GM18499 (cell line): ENCODE data around the gene PLCG1.

Source experiments
- ATAC-seq: cut with Tn5 transposase; IDR thresholded peaks from one replicate; pipeline ENCODE4 v1.9.1; 2021; ENCODE audit warnings: moderate number of reproducible peaks; ENCODE audit not compliant: insufficient read depth, unreplicated experiment

PLCG1 gene

GRCh38 chr20:41175727-41176330 is 38.5 kb downstream of the PLCG1 start:
- no peak for ATAC-seq

DNA sequence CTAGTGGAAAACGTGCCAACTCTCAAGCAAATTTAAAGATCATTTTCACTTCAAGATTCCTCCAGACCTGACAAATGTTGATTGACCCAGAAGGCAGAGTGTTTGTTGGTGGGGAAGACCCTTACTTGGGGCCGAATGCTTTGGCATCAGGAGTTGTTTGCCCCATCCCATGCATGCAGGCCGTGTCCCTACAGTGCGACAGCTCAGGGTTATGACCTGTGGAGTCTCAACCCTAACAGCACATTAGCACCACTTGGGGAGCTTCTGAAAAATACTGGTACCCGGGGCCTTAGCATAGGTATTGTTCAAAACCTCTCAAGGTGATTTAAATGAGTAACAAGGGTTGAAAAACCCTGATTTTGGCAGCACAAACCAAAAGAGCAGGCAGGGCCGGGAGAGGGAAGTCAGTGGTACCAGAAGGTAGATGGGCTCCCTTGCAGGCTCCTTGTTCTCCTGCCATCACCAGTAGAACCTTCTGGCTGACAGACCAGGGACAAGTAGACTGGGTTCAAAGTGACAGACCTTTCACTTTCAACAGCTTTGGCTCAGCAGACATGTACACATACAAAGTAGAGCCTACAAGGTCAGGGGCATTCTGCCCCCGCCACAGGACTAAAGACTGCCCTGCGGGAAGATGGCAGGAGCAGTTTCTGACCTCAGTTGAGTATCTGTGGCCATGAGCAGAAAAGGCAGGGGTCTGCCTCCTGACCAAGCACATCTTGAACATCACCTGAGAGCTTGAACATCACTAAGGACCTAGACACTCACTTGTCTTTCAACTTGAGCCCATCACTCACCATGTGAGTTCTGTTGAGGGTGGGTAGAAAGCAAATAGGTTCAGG is 39.6 kb downstream of the PLCG1 start:
- no peak for ATAC-seq

- no peak for ATAC-seq
These were observed 40.3 kb downstream of the PLCG1 start for GRCh38 chr20:41177636-41178035.

DNA sequence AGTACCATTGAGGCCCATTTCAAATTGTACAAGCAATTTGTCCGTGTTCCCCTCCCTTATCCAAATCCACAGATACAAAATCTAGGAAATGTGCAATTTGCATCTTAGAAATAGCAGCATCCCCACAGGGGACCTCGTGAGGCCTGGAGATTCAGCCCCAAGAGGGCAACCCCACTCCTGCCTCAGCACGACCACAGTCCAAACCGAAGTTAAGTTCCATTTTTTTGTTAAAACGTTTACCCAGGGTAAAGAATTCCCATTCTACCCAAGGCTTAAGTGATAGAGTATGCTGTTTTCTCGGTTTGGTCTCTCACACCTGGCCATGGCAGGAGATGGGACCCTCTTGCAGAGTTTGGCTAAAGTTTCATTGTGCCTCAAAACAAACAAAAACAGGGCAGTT is 41.2 kb downstream of the PLCG1 start:
- ATAC-seq, result no peak

DNA sequence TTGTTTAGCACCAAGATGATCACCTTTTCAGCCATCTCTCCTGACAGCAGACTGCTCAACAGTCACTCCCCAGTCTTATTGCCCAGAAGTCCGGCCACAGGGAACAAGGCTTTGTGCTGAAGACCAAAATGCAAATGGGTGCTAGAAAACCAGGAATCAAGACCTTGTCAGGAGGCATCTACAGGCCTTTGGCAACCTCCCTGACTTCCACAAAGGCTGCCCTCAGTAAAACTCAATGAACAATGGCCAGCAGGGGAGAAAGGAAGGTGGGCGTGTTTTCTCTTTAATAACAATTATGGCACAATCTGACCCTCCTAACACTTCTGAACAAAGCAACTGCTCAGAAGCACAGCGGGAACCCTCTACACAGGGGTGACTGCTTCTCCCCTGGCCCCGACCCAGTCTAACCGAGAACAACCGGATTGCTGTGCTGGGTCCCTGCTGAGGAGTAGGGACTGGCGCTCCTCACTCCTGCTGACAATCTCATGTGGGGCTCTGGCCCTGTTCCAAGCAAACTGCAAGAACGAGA is 41.6 kb downstream of the PLCG1 start:
- no peak for ATAC-seq

DNA sequence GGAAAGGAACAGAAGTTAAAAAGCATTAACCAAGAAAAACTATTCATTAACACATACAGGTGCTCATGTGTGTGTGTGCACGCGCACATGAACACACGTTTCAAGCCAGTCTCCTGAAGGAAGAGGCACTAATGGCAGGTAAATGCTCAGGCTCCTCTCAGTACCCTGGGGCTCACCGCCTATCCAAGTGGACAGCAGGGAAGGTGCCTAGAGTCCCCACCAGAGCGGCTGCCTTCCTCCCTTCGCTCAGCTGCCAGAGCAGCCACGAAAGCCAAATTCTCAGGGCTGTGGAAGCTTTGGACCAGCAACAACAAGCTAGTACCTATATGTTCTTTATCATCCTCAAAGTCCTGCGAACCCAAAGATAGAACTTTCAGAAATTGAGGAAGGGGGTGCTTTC is 42.6 kb downstream of the PLCG1 start:
- no peak for ATAC-seq

GRCh38 chr20:41180599-41181333 is 43.4 kb downstream of the PLCG1 start:
- ATAC-seq, result no peak

DNA sequence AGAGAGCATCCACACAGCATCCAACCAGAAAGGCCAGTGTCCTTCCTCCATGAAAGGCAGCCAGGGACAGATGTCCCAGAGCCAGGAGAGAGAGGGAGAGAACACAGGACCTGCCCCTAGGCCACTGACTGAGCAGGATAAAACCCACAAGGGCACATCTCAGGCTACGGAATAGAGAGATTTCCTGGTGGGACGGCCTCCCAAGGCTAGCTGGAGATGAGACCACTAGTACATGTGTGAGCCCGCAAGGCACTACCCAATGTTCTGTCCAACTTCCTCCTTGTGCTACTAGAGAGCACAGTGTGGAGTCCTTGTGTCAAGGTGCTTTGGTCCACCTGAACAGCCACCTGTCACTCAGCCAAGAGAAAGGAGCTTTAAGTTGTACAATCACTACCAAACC is 44.2 kb downstream of the PLCG1 start:
- no peak for ATAC-seq

DNA sequence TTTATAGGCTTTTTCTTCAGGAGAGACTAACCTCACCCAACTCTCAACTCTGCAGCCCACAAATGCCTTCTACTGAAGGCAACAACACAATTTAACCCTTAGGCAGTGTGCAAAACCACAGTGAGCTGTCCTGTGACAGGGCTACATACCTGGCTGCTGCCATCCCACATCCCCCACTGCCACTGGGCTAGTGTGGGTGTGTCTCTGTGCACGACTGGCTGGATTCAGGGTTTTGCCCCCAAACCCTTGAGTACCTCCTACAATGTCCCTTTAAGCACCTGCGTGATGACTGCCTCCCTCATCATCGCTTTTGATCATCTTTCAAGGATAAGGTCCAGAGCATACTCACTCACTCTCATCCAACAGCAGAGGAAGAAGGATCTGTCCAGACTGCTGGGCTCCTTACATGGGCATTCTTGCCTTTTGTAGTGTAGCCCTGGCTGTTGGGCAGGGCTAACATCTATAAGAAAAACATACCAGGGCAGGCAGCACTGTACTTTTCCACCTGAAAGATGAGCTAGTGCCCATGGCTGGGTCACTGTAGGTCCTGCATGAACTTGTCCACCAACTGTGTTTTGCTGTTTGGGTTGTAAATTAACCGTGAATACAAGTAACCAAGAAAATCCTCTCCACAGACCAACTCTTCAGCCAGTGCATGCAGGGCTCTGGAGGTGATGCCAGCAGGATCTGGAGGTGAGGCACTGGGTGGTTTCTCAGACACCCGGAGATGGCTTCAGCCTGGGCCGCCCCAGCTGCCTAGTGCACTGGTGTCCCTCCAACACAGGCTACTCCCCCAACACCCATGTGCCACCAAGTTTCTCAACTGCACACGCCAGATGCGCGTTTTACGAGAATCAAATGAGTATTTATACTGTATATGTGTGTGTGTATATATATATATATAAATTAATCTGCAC is 45.2 kb downstream of the PLCG1 start:
- ATAC-seq, result no peak

- no peak for ATAC-seq
These were observed 46.0 kb downstream of the PLCG1 start for GRCh38 chr20:41183391-41183790.

DNA sequence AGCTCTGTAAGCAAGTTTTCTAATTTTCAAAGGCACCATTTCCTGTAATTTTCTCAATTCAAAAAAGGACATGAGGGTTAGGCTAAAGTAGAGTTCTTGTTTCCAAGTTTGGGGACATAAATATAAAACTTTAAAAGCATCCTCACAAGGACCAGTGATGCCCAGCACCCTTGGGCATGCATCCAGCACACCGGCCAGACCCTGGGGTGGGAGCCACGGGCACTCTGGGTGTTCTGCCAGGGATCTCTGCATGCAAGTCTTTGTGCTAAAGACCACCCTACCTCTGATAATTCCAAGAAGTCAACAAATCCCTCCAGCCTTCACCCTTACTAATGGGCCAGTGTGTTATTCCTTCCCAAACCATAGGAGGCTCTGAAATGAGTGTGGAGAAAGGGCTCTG is 46.5 kb downstream of the PLCG1 start:
- no peak for ATAC-seq

- no peak for ATAC-seq
These were observed 47.8 kb downstream of the PLCG1 start for GRCh38 chr20:41185013-41185757.

DNA sequence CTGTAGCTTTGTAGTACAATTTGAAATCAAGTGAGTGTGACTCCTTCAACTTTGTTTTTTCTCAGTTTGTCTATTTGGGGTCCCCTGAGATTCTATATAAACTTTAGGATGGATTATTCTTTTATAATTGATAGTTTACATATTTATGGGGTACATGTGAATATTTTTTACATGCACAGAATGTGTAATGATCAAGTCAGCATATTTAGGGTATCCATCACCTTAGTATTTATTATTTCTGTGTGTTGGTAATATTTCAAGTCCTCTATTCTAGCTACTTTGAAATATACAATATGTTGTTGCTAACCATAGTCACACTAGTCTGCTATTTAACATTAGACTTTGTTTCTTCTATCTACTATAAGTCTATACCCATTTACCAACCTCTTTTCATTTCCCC is 50.3 kb downstream of the PLCG1 start:
- ATAC-seq, result no peak

DNA sequence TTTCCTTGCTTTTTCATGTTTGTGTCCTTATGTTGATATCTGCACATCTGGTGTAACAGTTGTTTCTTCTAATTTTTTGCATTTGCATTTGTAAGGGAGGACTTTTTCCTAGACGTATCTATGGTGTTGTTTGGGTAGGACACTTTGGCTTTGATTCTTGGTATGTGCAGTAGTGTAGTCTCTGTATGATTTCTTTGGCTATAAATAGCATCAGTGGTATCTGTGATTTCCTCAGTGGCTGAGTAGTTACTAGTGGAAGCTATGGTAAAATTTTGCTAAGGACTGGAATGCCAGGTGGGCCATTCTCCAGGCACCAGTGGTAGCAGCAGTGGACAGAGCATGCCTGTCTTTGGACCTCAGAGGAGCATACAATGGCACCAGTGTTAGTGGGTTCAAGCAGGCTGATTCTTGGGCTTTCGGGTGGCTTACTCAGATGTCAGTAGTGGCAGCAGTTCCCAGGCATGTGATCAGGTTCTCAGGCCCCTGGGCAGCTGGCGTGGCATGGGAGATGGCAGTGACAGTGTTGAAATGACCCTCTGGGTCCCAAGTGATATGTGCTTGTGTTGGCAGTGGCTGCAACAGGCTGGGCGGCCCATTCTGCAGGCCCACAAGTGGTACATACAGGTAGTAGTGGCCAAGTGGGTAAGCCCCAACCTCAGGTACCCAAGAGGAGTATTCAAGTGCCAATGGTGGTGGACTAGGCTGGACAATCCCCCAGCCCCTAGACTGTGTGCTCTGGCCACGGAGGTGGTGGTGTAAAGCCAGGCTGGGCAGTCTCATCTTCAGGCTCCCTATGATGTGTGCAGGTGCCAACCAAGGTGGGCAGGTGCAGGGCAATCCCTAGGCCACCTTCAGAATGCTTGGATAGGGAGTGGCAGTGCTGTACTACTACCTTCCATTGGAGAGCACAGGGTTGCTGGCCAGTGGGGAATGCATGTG is 54.5 kb downstream of the PLCG1 start:
- no peak for ATAC-seq

GRCh38 chr20:41192575-41192974 is 55.2 kb downstream of the PLCG1 start:
- ATAC-seq, result no peak

DNA sequence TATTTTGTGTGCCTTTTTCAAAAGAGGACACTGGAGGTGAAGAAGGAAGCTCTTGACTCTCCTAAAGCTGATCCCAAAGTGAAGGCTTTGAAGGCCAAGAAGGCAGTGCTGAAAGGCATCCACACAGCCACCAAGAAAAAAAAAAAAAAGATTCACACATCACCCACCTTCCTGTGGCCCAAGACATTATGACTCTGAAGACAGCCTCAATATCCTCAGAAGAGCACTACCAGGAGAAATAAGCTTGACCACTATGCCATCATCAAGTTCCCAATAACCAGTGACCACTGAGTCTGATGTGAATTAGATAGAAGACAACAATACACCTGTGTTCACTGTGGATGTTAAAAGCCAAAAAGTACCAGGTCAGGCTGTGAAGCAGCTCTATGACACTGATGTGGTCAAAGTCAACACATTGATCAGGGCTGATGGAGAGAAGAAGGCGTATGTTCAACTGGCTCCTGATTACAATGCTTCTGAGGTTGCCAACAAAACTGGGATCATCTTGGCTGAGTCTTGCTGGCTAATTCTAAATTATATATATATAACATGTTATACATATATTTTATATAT is 59.4 kb downstream of the PLCG1 start:
- ATAC-seq, result no peak

DNA sequence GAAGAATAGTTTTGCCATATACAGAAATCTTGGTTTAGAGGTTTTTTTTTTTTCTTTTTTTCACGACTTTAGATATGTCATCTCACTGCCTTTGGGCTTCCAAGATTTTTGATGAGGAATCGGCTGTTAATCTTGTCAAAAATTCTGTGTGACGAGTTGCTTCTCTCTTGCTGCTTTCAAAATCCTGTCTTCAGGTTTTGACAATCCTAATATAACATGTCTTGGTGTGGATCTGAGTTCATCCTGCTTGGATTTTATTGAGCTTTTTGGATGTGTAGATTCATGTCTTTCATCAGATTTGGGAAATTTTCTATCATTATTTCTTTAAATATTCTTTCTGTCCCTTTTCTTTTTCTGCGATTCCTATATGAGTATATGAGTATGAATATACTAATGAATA is 61.1 kb downstream of the PLCG1 start:
- ATAC-seq, result no peak
